Iris pigment epithelial cell (primary cell): Measurements from ENCODE around the gene EZH1.

Source experiments
- DNase-seq: peaks from one replicate; pipeline ENCODE4 v3.0.0-alpha.2; 2011; ENCODE audit warnings: low read depth

Gene EZH1

GRCh38 chr17:42744806-42745617, at the start of gene EZH1:
TSS of gene EZH1 (minus strand) at chr17:42745040. CDS start at chr17:42728941, 16,099 bp downstream.
- DNase-seq = peak; percentile 84

- DNase-seq = no peak
These were observed 47.7 kb upstream of the EZH1 start for GRCh38 chr17:42792545-42792944.

- no peak for DNase-seq
These were observed 47.1 kb upstream of the EZH1 start for GRCh38 chr17:42791948-42792347.

DNA sequence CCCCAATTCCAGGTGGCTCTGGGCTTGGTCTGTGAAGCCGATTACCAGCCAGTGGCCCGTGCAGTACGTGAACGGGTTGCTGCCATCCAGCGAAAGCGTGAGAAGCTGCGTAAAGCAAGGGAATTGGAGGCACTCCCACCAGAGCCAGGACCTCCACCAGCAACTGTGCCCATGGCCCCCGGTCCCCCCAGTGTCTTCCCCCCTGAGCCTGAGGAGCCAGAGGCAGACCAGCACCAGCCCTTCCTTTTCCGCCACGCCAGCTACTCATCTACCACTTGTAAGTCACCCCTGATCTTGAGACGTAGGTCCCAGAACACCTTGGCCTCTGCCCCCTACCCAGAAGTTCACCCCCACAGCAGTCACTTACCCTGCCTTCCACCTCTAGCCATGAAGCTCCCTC, 42.4 kb upstream of the EZH1 start:
- no peak for DNase-seq

DNA sequence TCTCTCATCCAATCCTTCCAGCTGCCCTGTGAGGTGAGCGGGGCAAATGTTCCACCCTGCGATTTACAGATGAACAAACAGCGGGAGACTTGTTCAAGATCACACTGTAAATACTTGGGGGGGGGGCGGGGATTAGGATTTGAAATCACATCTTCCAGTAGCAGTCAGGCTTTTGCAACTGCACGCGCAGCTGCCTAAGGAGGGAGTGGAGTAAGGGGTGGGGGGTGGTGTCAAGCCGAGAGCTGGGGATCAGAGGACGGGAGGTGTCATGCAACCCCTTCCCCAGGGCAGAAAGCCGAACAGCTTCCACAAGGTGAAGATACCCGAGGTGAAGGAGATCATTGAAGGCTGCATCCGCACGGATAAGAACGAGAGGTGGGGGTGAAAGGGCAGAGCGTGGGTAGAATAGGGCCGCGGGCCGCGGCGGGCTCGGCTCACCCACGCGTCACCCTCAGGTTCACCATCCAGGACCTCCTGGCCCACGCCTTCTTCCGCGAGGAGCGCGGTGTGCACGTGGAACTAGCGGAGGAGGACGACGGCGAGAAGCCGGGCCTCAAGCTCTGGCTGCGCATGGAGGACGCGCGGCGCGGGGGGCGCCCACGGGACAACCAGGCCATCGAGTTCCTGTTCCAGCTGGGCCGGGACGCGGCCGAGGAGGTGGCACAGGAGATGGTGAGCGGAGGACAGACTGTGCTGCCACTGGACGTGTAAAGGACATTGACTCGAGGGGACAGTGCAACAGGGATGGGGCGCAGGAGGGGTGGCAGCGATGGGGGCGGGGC, 40.2 kb upstream of the EZH1 start:
- no peak for DNase-seq

DNA sequence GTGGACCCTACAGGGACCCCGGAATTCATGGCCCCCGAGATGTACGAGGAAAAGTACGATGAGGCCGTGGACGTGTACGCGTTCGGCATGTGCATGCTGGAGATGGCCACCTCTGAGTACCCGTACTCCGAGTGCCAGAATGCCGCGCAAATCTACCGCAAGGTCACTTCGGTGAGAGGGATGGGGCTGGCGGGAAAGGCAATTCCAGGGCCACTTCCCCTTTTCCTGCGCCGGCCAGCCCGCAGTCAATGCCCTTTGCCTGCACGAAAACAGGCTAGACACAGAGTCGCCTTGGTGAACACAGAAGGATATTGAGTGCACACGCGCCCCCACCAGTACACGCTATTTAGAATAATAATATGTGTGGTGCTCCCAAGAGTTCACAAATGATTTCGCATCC, 39.6 kb upstream of the EZH1 start:
- DNase-seq = no peak

DNA sequence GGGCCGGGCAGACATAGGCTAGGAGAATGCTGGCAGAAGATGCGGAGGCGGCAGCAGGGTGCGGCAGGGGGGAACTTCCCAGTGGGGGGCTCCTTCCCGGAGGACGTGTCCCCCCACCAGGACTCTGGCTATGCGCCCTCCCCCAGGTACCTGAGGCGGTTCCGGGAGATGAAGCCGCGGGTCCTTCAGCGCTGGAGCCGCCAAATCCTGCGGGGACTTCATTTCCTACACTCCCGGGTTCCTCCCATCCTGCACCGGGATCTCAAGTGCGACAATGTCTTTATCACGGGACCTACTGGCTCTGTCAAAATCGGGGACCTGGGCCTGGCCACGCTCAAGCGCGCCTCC, 38.9 kb upstream of the EZH1 start:
- DNase-seq = no peak

GRCh38 chr17:42783062-42783790, 38.4 kb upstream of the EZH1 start:
- peak; percentile 86 for DNase-seq

- no peak for DNase-seq
These were observed 37.6 kb upstream of the EZH1 start for GRCh38 chr17:42782166-42783061.

- DNase-seq = no peak
These were observed 36.9 kb upstream of the EZH1 start for GRCh38 chr17:42781639-42782165.

GRCh38 chr17:42780851-42781638, 36.2 kb upstream of the EZH1 start:
- peak; percentile 36 for DNase-seq

GRCh38 chr17:42779936-42780850, 35.4 kb upstream of the EZH1 start, which contains the start of gene WNK4:
TSS of gene WNK4 (plus strand) at chr17:42780610. CDS start at chr17:42780699, 89 bp downstream.
- DNase-seq = peak; percentile 47

- DNase-seq = no peak
These were observed 34.6 kb upstream of the EZH1 start for GRCh38 chr17:42779304-42779935.

GRCh38 chr17:42778570-42778969, 33.7 kb upstream of the EZH1 start:
- DNase-seq = no peak

GRCh38 chr17:42775534-42776098, 30.8 kb upstream of the EZH1 start:
- peak; percentile 56 for DNase-seq

- peak; percentile 51 for DNase-seq
These were observed 29.4 kb upstream of the EZH1 start for GRCh38 chr17:42774066-42774745.

GRCh38 chr17:42773290-42774035, 28.6 kb upstream of the EZH1 start, which contains the start of gene VPS25:
TSS of gene VPS25 (plus strand) at chr17:42773449. CDS start at chr17:42773476, 27 bp downstream.
- DNase-seq = peak; percentile 86
